NCI-H1092 treated with DMSO at 0.1 percent for 48 hours (cell line): Measurements from ENCODE around the gene KPNA1.
"Not testable (repeated sequence)": the region's sequence is repeated elsewhere in the genome, so short reads cannot be mapped to it uniquely, and the experiment has no call there.

Experiments used
- DNase-seq: peaks from one replicate; lab custom pipeline; 2025; lab: John Stamatoyannopoulos, UW

KPNA1 gene

GRCh38 chr3:122519693-122520092 lies 5.0 kb upstream of the KPNA1 start:
- DNase-seq: no peak

GRCh38 chr3:122516846-122517360 lies 2.2 kb upstream of the KPNA1 start:
- DNase-seq: no peak

DNA sequence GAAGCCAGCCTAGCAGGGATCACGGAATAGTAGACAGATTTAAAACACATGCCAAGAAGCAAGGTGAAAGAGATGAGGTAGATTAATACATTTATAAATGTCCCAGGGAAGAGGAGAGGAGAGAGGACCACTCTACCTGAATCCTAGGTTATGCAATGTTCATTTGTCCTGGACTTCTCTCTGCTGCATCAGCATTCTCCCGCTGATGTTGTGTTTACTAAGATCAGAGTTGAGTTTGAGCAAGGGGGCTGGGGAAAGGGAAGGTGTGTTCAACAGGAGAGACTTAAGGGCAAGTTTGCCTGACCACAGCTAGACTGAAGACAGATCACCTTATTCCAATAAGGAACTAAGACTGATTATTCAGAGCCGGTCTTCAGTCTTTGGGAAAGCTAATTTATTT lies 1.1 kb upstream of the KPNA1 start:
- DNase-seq: no peak

DNA sequence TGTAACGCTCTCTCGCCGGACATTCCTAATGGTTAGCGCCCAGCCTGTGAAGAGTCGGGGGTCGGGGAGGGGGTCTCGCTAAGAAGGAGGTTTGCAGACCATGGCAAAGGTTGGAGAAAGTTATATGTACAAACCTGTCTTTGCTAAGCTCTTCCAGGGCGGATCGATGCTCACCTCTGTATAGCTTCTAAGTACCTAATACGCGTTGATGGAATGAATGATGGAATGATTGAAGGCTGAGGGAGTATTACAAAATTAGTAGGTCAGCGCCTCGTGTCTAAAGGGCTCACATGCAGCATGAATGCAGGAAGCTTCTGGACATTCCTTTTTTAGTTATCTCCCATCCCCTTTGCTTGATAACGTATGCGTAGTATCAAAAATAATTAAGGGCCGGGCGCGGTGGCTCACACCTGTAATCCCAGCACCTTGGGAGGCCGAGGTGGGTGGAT lies 305 bp upstream of the KPNA1 start:
- DNase-seq: no peak

GRCh38 chr3:122513386-122514122 lies 1.2 kb downstream of the KPNA1 start:
- no peak for DNase-seq

GRCh38 chr3:122512284-122512683 lies 2.5 kb downstream of the KPNA1 start:
- no peak for DNase-seq

DNA sequence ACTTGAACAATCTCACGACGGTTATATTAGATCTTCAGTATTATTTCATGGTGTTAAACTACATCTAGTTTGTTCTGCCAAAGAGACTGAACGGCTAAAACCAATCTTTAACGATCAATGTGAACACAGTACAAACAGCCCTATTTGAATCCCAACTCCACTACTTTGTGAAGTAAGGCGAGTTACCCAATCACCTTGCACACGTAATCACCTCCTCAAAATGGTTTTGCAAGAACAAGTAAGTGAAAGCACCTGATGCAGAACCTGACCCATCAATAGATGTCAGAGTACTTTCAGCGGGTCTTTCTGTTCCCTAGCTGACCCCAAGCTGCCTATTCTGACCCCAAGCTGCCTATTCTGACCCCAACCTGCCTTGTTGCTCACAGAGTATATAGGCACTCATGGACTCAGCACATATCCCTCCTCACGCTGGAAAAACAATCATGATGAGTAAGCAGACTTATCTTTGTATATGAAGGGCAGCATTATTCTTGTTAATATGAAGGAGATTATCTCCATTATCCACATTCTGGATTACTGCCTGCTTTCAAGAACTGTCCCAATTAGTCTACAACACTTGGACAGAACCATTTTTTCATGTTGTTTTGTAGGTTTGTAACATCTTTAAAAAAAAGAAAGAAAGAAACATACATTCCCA lies 3.7 kb downstream of the KPNA1 start:
- no peak for DNase-seq

GRCh38 chr3:122508944-122509343 lies 5.8 kb downstream of the KPNA1 start:
- DNase-seq: not testable (repeated sequence)

GRCh38 chr3:122508135-122508914 lies 6.4 kb downstream of the KPNA1 start:
- DNase-seq: no peak

DNA sequence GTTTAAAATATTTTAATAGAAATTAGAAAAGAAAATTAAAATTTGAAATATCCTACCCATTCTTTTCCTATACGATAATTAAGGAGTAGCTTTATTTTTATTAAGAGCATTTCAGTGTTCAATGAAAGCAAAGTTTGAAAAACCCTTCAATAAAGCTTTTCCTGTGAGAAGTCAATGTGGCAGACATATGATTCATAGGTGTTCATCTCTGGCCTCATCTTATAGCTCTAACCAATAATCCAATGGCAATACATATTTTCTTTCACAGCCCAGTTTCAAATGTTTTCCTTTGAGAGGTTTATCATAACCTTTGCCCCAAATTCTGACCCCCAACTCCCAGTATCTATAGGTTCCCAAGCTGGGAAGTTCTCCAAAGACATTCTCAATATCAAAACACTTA lies 8.3 kb downstream of the KPNA1 start:
- no peak for DNase-seq

- DNase-seq: no peak
These were observed 9.1 kb downstream of the KPNA1 start for GRCh38 chr3:122505676-122506075.

DNA sequence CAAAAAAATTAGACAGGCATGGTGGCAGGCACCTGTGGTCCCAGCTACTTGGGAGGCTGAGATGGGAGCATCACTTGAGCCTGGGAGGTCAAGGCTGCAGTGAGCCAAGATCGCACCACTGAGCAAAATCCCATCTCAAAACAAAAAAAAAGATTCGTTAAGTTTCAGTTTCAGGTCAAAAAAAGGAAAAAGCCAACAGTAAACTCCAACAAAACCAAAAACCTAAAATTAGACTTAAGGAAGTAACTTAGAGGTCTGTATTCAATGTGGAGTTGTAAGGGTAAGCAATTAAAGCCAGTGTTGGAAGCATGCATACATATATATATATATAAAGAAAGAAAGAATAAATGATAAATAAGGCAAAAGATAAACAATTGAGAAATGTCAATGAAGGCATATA lies 11.8 kb downstream of the KPNA1 start:
- no peak for DNase-seq

DNA sequence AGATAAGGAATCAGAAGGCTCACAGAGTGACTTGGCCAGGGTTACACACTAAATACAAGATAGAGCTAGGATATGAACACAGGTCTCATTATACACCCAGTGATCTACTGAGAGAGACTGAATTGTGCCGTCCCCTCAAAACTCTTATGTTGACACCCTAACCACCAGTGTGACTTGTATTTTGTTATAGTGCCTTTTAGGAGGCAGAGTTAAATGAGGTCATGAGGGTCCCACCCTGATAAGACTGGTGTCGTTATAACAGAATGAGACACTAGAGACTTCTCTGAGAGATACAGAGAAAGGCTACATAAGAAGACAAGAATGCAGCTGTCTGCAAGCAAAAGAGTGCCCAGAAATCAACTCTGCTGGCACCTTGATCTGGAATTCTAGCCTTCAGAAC lies 12.6 kb downstream of the KPNA1 start:
- no peak for DNase-seq

DNA sequence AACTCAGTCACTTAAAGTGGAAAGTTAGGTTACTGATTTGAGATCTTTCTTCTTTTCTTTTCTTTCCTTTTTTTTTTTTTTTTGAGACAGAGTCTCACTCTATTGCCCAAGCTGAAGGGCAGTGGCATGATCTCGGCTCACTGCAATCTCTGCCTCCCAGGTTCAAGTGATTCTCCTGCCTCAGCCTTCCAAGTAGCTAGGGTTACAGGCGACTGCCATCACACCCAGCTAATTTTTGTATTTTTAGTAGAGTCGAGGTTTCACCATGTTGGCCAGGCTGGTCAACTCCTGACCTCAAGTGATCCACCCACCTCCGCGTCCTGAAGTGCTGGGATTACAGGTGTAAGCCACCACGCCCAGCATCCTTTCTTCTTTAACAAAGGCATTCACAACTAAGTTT lies 13.8 kb downstream of the KPNA1 start:
- not testable (repeated sequence) for DNase-seq

DNA sequence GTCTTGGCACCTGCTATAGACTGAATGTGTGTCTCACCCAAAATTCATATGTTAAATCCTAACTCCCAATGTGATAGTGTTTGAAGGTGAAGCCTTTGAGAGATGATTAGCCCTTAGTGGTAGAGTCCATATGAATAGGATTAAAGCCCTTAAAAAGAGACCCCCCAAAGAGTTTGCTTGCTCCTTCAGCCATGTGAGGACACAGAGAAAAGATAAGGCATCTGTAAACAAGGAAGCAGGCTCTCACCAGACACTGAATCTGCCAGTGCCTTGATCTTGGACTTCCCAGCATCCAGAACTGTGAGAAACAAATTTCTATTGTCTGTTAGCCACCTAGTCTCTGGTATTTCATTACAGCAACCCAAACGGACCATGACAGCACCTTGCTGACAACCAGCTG lies 16.6 kb downstream of the KPNA1 start:
- DNase-seq: no peak

DNA sequence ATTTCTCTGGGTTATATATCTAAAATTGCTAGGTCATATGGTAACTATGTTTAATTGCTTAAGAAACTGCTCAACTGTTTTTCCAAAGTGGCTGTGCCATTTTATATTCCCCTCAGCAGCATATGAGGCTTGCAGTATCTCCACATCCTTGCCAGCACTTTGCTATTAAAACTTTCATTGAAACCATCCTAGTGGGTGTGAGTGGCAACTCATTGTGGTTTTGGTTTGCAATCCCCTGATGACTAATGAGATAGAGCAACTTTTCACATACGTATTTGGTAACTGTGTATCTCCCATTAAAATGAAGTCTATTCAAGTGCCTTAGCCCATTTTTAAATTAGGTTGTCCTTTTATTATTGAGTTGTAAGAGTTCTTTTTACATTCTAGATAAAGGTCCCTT lies 17.3 kb downstream of the KPNA1 start:
- no peak for DNase-seq

GRCh38 chr3:122496508-122496907 lies 18.2 kb downstream of the KPNA1 start:
- no peak for DNase-seq

GRCh38 chr3:122493296-122493695 lies 21.4 kb downstream of the KPNA1 start:
- no peak for DNase-seq

GRCh38 chr3:122488262-122488973 lies 26.3 kb downstream of the KPNA1 start:
- DNase-seq: no peak

DNA sequence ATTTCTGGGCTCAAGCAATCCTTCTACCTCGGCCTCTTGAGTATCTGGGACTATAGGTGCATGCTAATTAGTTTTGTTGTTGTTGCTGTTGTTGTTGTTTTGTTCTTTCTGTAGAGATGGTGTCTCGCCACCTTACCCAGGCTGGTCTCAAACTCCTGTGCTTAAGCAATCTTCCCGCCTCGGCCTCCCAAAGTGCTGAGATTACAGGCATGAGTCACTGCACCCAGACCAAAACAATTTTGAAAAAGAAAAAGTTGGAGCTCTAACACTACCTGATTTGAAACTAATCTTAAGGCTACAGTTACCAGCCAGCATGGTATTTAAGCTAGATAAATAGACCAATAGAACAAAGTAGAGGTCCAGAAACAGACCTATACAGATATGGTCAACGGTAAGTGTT lies 29.8 kb downstream of the KPNA1 start:
- no peak for DNase-seq

GRCh38 chr3:122481390-122481789 lies 33.3 kb downstream of the KPNA1 start:
- DNase-seq: no peak

DNA sequence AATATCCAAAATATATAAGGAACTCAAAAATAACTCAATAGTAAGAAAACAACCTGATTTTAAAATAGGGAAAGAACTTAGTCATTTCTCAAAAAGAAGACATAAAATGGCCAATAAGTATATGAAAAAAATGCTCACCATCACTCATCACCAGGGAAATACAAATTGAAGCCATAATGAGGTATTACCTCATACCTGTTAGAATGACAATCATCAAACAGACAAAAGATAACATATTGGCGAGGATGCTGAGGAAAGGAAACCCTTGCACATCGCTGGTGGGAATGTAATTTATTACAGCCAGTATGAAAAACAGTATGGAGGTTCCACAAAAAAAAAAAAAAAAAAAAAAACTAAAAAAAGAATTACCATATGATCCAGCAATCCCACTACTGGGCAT lies 38.2 kb downstream of the KPNA1 start:
- no peak for DNase-seq
